GM19395 (cell line): ENCODE measurements around the gene CDR2.

ENCODE experiments used
- ATAC-seq: cut with Tn5 transposase; IDR thresholded peaks from one replicate; pipeline ENCODE4 v1.9.1; 2021; ENCODE audit warnings: mild to moderate bottlenecking, moderate library complexity; ENCODE audit not compliant: unreplicated experiment

CDR2 gene

DNA sequence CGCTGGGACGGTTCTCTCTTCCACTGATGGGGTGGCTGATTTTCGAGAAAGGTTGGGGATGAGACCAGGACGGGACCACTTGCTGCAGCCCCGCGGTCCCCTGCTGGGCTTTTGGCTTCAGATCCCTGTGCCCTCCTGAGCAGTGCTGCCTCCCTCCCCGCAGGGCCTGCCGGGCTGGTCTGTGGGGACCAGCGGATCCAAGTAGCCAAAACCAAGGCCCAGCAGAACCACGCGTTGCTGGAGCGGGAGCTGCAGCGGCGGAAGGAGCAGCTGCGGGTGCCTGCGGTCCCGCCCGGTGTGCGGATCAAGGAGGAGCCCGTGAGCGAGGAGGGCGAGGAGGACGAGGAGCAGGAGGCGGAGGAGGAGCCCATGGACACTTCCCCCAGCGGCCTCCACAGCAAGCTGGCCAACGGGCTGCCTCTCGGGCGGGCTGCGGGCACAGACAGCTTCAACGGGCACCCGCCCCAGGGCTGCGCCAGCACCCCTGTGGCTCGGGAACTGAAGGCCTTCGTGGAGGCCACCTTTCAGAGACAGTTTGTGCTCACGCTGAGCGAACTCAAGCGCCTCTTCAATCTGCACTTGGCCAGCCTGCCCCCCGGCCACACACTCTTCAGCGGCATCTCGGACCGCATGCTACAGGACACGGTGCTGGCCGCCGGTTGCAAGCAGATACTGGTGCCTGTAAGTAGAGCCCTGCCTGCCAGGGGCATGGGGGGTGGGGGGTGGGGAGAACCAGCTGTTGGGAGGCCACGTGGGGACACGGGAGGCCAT, 48.6 kb downstream of the CDR2 start:
- no peak for ATAC-seq

- ATAC-seq = no peak
These were observed 49.4 kb downstream of the CDR2 start for GRCh38 chr16:22324787-22325597.

GRCh38 chr16:22323959-22324786, 50.2 kb downstream of the CDR2 start:
- no peak for ATAC-seq

GRCh38 chr16:22323173-22323958, 51.1 kb downstream of the CDR2 start:
- ATAC-seq = no peak

GRCh38 chr16:22322741-22323140, 51.7 kb downstream of the CDR2 start:
- ATAC-seq = no peak

- ATAC-seq = no peak
These were observed 52.4 kb downstream of the CDR2 start for GRCh38 chr16:22322021-22322471.

GRCh38 chr16:22321340-22322001, 52.9 kb downstream of the CDR2 start:
- no peak for ATAC-seq

- ATAC-seq = no peak
These were observed 53.7 kb downstream of the CDR2 start for GRCh38 chr16:22320572-22321339.

- ATAC-seq = no peak
These were observed 55.6 kb downstream of the CDR2 start for GRCh38 chr16:22318690-22319358.

- no peak for ATAC-seq
These were observed 56.8 kb downstream of the CDR2 start for GRCh38 chr16:22317625-22318024.

DNA sequence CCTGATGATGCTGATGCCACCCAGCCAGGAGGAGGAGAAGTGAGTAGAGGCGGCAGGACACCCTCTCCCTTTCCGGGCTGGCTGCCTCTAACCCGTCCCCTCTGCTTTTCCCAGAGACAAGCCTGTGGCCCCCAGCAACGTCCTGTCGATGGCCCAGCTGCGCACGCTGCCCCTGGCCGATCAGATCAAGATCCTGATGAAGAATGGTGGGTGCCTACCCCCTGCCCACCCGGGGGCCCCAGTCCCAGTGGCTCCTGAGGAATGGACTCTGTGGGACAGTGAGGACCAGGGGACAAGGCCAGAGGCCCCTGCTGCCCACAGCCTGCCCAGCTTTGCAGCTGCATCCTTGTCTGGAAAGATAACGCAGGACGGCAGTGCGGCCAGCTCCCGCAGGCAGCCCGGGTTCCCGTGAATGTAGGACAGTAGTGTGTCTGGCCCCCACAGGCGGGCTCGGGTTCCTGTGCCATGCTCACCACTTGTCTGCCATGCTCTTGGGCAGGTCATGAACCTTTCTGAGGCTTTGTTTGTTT, 57.4 kb downstream of the CDR2 start:
- no peak for ATAC-seq

DNA sequence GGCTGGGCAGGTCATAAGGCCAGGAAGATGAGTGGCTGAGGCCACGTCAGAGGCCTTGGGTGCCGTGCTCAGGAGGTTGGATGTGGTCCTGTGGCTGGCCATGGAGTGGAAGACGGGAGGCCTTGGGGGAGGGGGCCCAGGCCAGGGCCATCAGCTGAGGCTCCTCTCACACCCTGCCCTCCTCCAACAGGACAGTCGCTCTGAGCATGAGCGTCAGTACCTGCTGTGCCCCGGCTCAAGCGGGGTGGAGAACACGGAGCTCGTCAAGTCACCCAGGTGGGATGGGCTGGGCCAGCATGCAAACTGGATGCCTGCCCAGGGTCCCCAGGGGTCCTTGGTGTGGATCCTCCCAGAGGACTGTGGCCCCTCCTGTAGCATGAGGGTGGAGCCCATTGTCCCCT, 58.0 kb downstream of the CDR2 start:
- no peak for ATAC-seq

DNA sequence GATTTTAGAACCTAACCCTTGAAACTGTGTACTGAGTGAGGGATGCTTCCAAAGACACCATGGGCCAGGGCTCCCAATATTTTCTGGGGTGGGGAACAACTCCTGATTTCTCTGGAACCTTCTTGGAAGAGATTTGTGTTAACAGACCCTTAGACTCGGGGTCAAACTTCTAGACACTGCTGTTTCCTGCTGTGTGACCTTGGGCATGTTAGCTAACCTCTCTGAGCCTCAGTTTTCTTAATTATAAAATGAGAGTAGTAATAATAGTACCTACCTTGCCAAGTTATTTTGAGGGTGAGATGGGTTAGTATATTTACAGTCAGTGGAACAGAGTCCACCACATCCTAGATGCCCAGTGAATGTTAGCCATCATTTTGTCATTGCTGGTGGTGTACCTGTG, 58.4 kb downstream of the CDR2 start:
- ATAC-seq = no peak

GRCh38 chr16:22314661-22315626, 59.5 kb downstream of the CDR2 start:
- no peak for ATAC-seq

- no peak for ATAC-seq
These were observed 60.4 kb downstream of the CDR2 start for GRCh38 chr16:22313876-22314470.

DNA sequence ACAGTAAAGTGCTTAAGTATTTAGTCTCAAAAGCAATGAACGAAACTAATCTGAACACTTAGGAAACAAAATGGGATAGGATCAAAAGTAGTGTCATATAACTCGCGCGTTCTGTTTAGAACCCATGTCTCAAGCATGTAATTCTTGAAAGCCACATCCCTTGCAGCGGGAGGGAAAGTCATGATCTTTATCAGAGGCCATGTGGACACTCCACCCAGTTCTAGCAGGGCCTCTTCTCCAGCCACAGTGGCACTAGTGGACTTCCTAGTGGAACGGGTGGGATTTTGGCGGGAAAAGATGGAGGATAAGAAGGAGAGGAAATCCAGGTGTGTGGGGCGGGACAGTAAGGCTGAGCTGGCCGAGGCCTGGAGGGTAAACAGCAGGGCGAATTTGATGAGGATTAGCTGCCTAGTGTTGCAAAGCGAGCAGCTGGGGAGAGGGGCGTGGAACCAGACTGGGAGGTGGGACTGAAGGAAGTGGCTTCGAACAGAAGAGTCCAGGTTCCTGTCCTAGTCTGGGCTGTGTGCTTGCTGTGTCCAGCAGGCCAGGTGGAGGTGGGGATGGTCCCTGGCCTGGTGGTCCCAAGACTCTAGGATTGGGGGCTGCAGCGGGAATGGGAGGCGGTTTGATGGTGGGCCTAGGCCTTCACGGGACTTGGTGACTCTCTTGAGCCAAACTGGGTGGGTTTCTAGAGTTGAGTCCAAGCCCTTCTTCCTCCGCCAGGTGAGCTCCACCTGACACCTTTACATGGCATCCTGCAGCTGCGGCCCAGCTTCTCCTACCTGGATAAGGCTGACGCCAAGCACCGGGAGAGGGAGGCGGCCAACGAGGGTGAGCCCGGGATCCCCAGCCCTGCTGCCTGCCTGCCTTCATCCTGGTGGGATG, 61.3 kb downstream of the CDR2 start:
- ATAC-seq = no peak
